HG03442 (cell line): ENCODE data around the gene ATXN10.

Experiments
- ATAC-seq: cut with Tn5 transposase; IDR thresholded peaks from one replicate; pipeline ENCODE4 v1.9.1; 2021; ENCODE audit warnings: mild to moderate bottlenecking, moderate library complexity; ENCODE audit not compliant: unreplicated experiment

The ATXN10 gene

GRCh38 chr22:45871721-45872120 is 200.1 kb downstream of the ATXN10 start:
- no peak for ATAC-seq

GRCh38 chr22:45872659-45873263 is 201.1 kb downstream of the ATXN10 start:
- ATAC-seq: no peak

- ATAC-seq: no peak
Observed at GRCh38 chr22:45876136-45877035, 204.8 kb downstream of the ATXN10 start.

- no peak for ATAC-seq
Observed at GRCh38 chr22:45877036-45877380, 205.4 kb downstream of the ATXN10 start.

GRCh38 chr22:45877651-45878050 is 206.0 kb downstream of the ATXN10 start:
- ATAC-seq: no peak

- no peak for ATAC-seq
Observed at GRCh38 chr22:45878051-45878781, 206.6 kb downstream of the ATXN10 start.

- ATAC-seq: no peak
Observed at GRCh38 chr22:45878901-45879551, 207.4 kb downstream of the ATXN10 start.

GRCh38 chr22:45879552-45879949 is 207.9 kb downstream of the ATXN10 start:
- ATAC-seq: no peak

GRCh38 chr22:45880091-45880715 is 208.6 kb downstream of the ATXN10 start:
- no peak for ATAC-seq

GRCh38 chr22:45880716-45881523 is 209.3 kb downstream of the ATXN10 start:
- ATAC-seq: no peak

GRCh38 chr22:45881524-45881875 is 209.9 kb downstream of the ATXN10 start:
- ATAC-seq: no peak

GRCh38 chr22:45882881-45883810 is 211.5 kb downstream of the ATXN10 start:
- ATAC-seq: no peak

GRCh38 chr22:45883811-45884170 is 212.2 kb downstream of the ATXN10 start:
- ATAC-seq: no peak

- ATAC-seq: no peak
Observed at GRCh38 chr22:45884201-45885062, 212.8 kb downstream of the ATXN10 start.

- no peak for ATAC-seq
Observed at GRCh38 chr22:45885171-45885840, 213.7 kb downstream of the ATXN10 start.

GRCh38 chr22:45885941-45886395 is 214.3 kb downstream of the ATXN10 start:
- no peak for ATAC-seq

- no peak for ATAC-seq
Observed at GRCh38 chr22:45886540-45886939, 214.9 kb downstream of the ATXN10 start.
